H1 (cell line): ENCODE results near the gene FAM83C. TPM values are rescaled to one million over a fixed set of nuclear protein-coding genes. Genes with fewer than 3 reads are reported as not detected.

Experiments
- BCL11A ChIP-seq, 2 experiments: IDR thresholded peaks; one replicate each; pipeline ENCODE4 v1.6.1; 2011; ENCODE audit warnings: low read depth in 2 of 2, low read length in 2 of 2, mild to moderate bottlenecking in 2 of 2
- BRCA1 ChIP-seq: IDR thresholded peaks from 2 replicates; pipeline ENCODE4 v1.6.1; 2012; ENCODE audit warnings: low read depth, low read length, improper control_type of control experiment
- CBX8 ChIP-seq: fragments of 300-800, 300-1000 bp; sonication (generic); IDR thresholded peaks from 2 replicates; pipeline ENCODE4 v1.7.1; 2016; ENCODE audit warnings: low read depth, low read length, borderline replicate concordance
- CREB1 ChIP-seq: IDR thresholded peaks from 2 replicates; pipeline ENCODE4 v1.6.1; 2012; ENCODE audit warnings: inconsistent platforms
- E2F6 ChIP-seq: IDR thresholded peaks from 2 replicates; pipeline ENCODE4 v1.6.1; 2012; ENCODE audit warnings: inconsistent platforms
- KDM4A ChIP-seq: IDR thresholded peaks from one replicate; pipeline ENCODE4 v1.7.1; 2012; ENCODE audit warnings: low read depth, mild to moderate bottlenecking, moderate library complexity, low read length, inconsistent platforms; ENCODE audit not compliant: severe bottlenecking
- POLR2AphosphoS5 ChIP-seq: IDR thresholded peaks from 2 replicates; pipeline ENCODE4 v1.6.1; 2011; ENCODE audit warnings: low read depth, low read length
- SP4 ChIP-seq: IDR thresholded peaks from 2 replicates; pipeline ENCODE4 v1.6.1; 2012; ENCODE audit warnings: low read length, inconsistent platforms
- polyA plus RNA-seq, 7 experiments: library from polyadenylated mRNA; depleted of rRNA in 3 of 7; stranded (reverse) in 5 of 7; unstranded in 2 of 7; fragments of >200 nt in 5 of 7; fragments of 200-250 nt in 2 of 7; gene quantifications; 1 replicate in 5 of 7; 2 replicates in 1 of 7; 4 replicates in 1 of 7; pipeline versions ENCODE4 v1.2.1 to v1.2.3, GENCODE V29; 2011 to 2013; ENCODE audit warnings: missing spikeins in 2 of 7, mixed read lengths in 2 of 7
- total RNA-seq: library from RNA; stranded (reverse); fragmentation: NEBNext Ultra II Directional; extraction: Animal tissue kit (Norgen Biotek cat#: 25700); gene quantifications from 2 replicates; pipeline ENCODE4 v1.2.1, GENCODE V29; 2021

The FAM83C gene
- total and polyA plus RNA-seq, 2 of the 8 experiments (the other 6 are each of a cell fraction or from before 2014, with no cell fraction given), result not detected

DNA sequence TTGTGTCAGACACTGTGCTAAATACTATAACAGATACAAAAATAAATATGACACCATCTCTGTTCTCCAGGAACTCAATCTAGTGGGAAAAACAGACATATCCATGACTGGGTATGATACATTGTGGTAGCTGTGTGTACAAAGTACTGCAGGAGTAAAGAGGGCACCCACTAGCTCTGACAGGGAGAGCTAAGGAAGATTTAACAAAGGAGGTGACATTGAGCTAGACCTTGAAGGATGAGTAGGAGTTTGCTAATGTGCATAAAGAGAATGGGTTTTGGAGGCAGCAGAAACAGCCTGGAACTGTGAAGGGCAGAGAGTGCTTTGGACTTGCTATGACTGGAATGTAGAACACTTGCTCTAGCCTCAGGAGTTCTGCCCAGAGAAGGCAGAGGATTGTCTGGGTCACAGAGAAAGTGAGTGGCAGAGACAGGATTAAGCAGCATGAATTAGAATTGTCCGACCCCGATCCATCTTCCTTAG lies 51.4 kb downstream of the FAM83C start (continued):
- TF ChIP-seq SP4, result no peak
- no peak for TF ChIP-seq POLR2AphosphoS5
- TF ChIP-seq BCL11A (IDR thresholded peaks at IDR 0.05; ENCODE audit: low read depth in 2 of 2, low read length in 2 of 2), result no peak
- no peak for TF ChIP-seq KDM4A
- TF ChIP-seq BRCA1, result no peak
- TF ChIP-seq CREB1, result no peak
- TF ChIP-seq E2F6, result no peak
- TF ChIP-seq CBX8, result no peak
